ENCODE data around the gene TTC33. TPM values are rescaled to one million over a fixed set of nuclear protein-coding genes. Genes with fewer than 3 reads are reported as not detected.

Gene TTC33
- total RNA-seq, 1 donor from 2014 or later: 14.3 TPM

DNA sequence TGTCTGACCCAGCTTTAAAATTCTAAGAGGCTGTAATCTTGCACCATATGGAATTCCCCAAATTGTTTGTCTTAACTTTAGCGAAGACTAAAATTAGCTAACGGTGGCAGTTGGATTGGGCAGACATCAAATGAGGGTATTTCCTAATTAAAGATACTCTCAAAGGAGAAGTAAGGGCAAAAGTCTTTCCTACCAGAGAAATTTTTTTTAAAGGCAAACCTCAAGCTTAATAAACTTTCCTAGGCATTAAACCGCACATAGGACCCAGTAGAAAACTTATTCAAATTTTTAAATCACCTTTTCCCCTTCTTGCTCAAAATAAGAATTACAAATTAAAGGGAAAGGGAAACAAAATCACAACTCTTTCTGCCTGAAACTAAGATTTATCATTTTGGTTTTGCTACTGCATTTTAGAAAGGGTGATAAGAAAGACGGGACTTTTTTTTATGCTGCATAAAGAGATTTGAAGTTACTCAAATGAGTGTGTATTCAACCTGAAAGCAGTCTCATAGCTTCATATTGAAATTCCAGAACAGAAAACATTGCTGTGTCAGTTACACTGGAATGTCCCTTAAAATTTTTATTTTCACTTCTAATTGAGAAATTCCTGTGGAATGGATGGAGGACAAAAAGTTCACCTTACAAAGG is 265.2 kb downstream of the TTC33 start:
- H3K27me3 ChIP-seq (ENCODE audit: low read depth): no peaks in the 10 kb centered on the region
- H3K4me3 ChIP-seq: no peak overlapping the region
- no peak for DNase-seq
- no peak overlapping the region for H3K27ac ChIP-seq (replicated peaks)
- intact Hi-C loops (cut with micrococcal nuclease): no loop called here
- no peaks in the 10 kb centered on the region for H3K36me3 ChIP-seq
- TF ChIP-seq, protein P1, sequence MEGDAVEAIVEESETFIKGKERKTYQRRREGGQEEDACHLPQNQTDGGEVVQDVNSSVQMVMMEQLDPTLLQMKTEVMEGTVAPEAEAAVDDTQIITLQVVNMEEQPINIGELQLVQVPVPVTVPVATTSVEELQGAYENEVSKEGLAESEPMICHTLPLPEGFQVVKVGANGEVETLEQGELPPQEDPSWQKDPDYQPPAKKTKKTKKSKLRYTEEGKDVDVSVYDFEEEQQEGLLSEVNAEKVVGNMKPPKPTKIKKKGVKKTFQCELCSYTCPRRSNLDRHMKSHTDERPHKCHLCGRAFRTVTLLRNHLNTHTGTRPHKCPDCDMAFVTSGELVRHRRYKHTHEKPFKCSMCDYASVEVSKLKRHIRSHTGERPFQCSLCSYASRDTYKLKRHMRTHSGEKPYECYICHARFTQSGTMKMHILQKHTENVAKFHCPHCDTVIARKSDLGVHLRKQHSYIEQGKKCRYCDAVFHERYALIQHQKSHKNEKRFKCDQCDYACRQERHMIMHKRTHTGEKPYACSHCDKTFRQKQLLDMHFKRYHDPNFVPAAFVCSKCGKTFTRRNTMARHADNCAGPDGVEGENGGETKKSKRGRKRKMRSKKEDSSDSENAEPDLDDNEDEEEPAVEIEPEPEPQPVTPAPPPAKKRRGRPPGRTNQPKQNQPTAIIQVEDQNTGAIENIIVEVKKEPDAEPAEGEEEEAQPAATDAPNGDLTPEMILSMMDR (IDR thresholded peaks at IDR 0.05; ENCODE audit: borderline replicate concordance): no peak
- no peaks in the 10 kb centered on the region for H3K9me3 ChIP-seq (replicated peaks)
- H3K4me1 ChIP-seq: no peaks in the 10 kb centered on the region

DNA sequence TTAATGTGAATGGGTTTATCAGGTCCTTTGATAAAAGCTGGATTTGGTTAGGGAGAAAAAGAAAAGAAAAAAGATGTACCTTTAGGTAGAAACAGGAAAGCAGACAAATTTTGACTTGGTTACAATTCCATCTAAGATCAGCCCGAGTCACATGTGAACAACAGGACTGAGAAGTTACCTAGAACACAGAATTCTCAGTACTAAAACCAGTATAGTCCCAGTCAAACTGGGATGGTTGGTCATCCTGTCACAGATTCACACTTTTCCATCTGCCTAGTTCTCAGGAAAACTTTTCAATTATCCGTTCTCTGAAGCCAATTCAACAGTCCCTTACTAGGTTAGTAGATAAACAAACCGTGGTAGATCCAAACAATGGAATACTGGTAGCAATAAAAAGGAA is 266.3 kb downstream of the TTC33 start:
- Histone ChIP-seq H3K27me3 (ENCODE audit: low read depth) (no peaks in the 10 kb centered on the region), H3K36me3 (no peaks in the 10 kb centered on the region), H3K27ac (replicated peaks) (no peak overlapping the region), H3K9me3 (replicated peaks) (no peaks in the 10 kb centered on the region), H3K4me3 (no peak overlapping the region), H3K4me1 (no peaks in the 10 kb centered on the region)
- TF ChIP-seq, protein P1 (IDR thresholded peaks at IDR 0.05; ENCODE audit: borderline replicate concordance): no peak
- no peak for DNase-seq
- intact Hi-C loops (cut with micrococcal nuclease): no loop called here

DNA sequence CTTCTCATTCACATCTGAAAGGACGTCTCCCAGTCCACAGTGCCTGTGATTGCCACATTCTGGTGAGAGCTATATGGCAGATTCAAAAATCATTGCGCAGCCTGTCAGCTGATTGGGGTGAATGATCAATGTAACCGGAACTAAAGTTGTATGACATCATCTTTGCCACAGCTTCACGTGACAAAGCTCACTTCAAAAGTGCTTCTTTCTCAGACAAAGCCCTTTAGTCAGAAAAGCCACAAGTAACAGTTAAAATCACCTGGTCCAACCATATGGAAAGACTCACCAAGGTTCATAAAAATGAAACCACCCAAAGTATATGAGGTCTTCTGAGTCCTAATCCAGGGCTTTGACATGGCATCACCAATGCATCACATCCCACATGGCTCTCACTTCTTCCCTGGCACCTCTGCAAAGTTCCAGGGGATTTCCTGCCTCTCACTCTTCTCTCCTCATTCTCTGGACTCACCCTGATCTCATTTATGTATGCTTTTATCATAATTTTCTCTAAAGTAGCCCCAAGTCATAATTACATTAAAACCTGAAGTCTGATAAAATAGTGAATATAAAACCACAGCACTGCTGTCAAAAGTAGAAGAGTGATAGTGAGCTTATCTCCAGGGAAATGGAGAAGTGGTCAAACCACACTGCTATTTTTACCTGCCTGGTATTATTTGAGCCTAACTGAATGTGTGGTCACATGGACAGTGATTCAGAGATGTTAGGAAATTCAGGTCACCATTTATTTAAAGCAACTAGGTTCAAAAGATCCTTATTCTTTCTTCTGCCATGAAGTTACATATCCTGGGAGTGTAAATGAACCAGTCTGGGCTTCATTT is 269.1 kb downstream of the TTC33 start:
- H3K4me3 ChIP-seq: no peak overlapping the region
- no peak for DNase-seq
- no peaks in the 10 kb centered on the region for H3K36me3 ChIP-seq
- TF ChIP-seq, protein P1 (IDR thresholded peaks at IDR 0.05; ENCODE audit: borderline replicate concordance): no peak
- H3K9me3 ChIP-seq (replicated peaks): peaks cover 16% of the 10 kb centered on the region
- no peak overlapping the region for H3K27ac ChIP-seq (replicated peaks)
- H3K4me1 ChIP-seq: no peaks in the 10 kb centered on the region
- no peaks in the 10 kb centered on the region for H3K27me3 ChIP-seq (ENCODE audit: low read depth)
- intact Hi-C loops (cut with micrococcal nuclease): no loop called here

DNA sequence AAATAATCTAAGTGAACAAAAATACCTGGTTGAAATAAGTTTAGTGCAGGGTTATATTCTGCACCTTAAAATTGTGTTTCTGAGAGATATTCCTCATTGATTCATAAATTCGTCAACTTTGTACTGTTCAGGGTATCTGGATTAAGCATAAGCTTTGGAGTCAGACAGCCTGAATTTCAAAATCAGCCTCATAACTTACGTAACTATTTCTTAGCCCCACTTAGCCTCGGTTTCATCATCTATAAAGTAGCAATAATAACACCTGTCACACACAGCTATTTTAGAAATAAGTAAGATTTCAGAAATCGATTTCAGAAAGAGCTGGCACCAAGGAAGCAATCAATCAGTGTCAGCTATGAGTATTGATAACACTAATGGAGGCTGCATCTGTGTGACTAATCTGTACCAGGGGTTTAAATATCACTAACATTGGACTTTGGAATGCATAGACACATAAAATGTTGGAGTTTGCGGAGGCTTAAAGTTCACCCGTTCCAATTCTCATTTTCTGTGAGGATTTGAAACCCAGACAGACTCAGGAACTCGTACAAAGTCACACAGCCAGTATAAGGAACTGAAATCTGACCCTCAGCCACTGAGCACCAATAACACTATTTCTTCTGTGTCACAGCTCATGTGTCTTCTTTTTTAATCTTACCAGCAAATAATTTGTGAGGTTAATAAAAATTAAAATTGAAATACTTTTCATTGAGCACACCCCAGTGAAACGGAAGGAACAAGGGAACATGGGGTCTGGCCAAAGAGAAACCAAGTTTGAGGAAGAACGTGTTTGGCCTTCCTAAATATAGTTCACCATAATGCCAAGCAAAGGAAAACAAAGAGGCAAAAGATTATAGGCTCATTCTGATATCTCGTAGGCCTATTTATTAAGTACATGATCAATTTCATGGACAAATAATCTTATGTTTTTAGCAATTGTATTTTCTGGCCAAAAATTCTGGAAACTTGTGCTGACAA is 270.5 kb downstream of the TTC33 start:
- no peaks in the 10 kb centered on the region for H3K36me3 ChIP-seq
- H3K27me3 ChIP-seq (ENCODE audit: low read depth): no peaks in the 10 kb centered on the region
- H3K9me3 ChIP-seq (replicated peaks): peaks cover 16% of the 10 kb centered on the region
- DNase-seq: no peak
- no peak overlapping the region for H3K27ac ChIP-seq (replicated peaks)
- no peaks in the 10 kb centered on the region for H3K4me1 ChIP-seq
- TF ChIP-seq, protein P1 (IDR thresholded peaks at IDR 0.05; ENCODE audit: borderline replicate concordance): no peak
- H3K4me3 ChIP-seq: no peak overlapping the region
- intact Hi-C loops (cut with micrococcal nuclease): no loop called here

DNA sequence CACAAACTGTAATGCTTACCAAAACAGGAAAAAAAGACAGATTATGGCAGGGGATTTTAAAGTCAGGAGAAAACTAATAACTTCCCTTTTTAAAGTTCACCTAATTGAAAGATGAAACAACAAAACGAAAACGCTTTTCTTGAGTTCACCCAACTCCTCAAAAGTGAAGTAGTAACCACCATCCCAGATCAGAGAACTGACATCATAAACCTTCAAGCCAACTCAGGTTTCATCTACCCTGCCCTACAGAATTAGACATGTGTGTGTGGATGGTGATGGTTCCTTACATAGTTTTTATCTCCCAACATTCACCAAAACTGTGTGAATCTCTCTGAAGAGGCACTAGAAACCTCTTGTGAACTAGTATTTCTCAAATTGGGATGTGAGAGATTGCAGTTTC is 271.3 kb downstream of the TTC33 start:
- H3K27me3 ChIP-seq (ENCODE audit: low read depth): no peaks in the 10 kb centered on the region
- no peak for DNase-seq
- H3K27ac ChIP-seq (replicated peaks): no peak overlapping the region
- TF ChIP-seq, protein P1 (IDR thresholded peaks at IDR 0.05; ENCODE audit: borderline replicate concordance): no peak
- H3K4me1 ChIP-seq: no peaks in the 10 kb centered on the region
- H3K4me3 ChIP-seq: no peak overlapping the region
- no peaks in the 10 kb centered on the region for H3K36me3 ChIP-seq
- intact Hi-C loops (cut with micrococcal nuclease): no loop called here
- H3K9me3 ChIP-seq (replicated peaks): peaks cover 16% of the 10 kb centered on the region
